ENCODE measurements around the gene NDST1.

The NDST1 gene

GRCh38 chr5:150580917-150581316 is 73.0 kb downstream of the NDST1 start:
- H3K9me3 Mint-ChIP-seq, result no peaks in the 10 kb centered on the region
- no peak overlapping the region for H3K27ac Mint-ChIP-seq
- H3K4me1 Mint-ChIP-seq, result no peaks in the 10 kb centered on the region
- H3K27me3 Mint-ChIP-seq, result peaks cover 6% of the 10 kb centered on the region
- H3K4me3 Mint-ChIP-seq, result no peak overlapping the region
- H3K36me3 Mint-ChIP-seq (ENCODE audit: low read depth), result no peaks in the 10 kb centered on the region
- DNase-seq, result no peak
- no peak for ATAC-seq

GRCh38 chr5:150582241-150583109 is 74.5 kb downstream of the NDST1 start:
- H3K27ac Mint-ChIP-seq, result no peak overlapping the region

GRCh38 chr5:150583541-150584225 is 75.8 kb downstream of the NDST1 start:
- H3K27me3 Mint-ChIP-seq, result peaks cover 6% of the 10 kb centered on the region
- no peak for ATAC-seq

More at GRCh38 chr5:150582241-150583109, 74.5 kb downstream of the NDST1 start:
- ATAC-seq (no peak), DNase-seq (no peak)
- H3K27me3 Mint-ChIP-seq, result peaks cover 6% of the 10 kb centered on the region
- H3K4me3 Mint-ChIP-seq, result no peak overlapping the region
- H3K4me1 Mint-ChIP-seq, result no peaks in the 10 kb centered on the region
- no peaks in the 10 kb centered on the region for H3K9me3 Mint-ChIP-seq
- no peaks in the 10 kb centered on the region for H3K36me3 Mint-ChIP-seq (ENCODE audit: low read depth)

GRCh38 chr5:150584556-150585335 is 76.8 kb downstream of the NDST1 start:
- Mint-ChIP-seq H3K27me3 (peaks cover 6% of the 10 kb centered on the region), H3K4me3 (no peak overlapping the region), H3K4me1 (no peaks in the 10 kb centered on the region), H3K9me3 (no peaks in the 10 kb centered on the region), H3K36me3 (ENCODE audit: low read depth) (no peaks in the 10 kb centered on the region), H3K27ac (no peak overlapping the region)
- DNase-seq (no peak), ATAC-seq (no peak)

More at GRCh38 chr5:150583541-150584225, 75.8 kb downstream of the NDST1 start:
- H3K27ac Mint-ChIP-seq, result no peak overlapping the region
- H3K36me3 Mint-ChIP-seq (ENCODE audit: low read depth), result no peaks in the 10 kb centered on the region
- H3K4me3 Mint-ChIP-seq, result no peak overlapping the region
- no peak for DNase-seq
- H3K4me1 Mint-ChIP-seq, result no peaks in the 10 kb centered on the region
- no peaks in the 10 kb centered on the region for H3K9me3 Mint-ChIP-seq

GRCh38 chr5:150585781-150586341 is 77.9 kb downstream of the NDST1 start:
- Mint-ChIP-seq H3K4me3 (no peak overlapping the region), H3K27ac (no peak overlapping the region), H3K36me3 (ENCODE audit: low read depth) (no peaks in the 10 kb centered on the region), H3K27me3 (peaks cover 6% of the 10 kb centered on the region), H3K9me3 (no peaks in the 10 kb centered on the region), H3K4me1 (no peaks in the 10 kb centered on the region)
- ATAC-seq (peak; percentile 20), DNase-seq (no peak)

- peaks cover under 1% of the 10 kb centered on the region for H3K27me3 Mint-ChIP-seq
- no peaks in the 10 kb centered on the region for H3K4me1 Mint-ChIP-seq
- no peaks in the 10 kb centered on the region for H3K9me3 Mint-ChIP-seq
- ATAC-seq (no peak), DNase-seq (no peak)
- H3K27ac Mint-ChIP-seq, result no peak overlapping the region
- no peaks in the 10 kb centered on the region for H3K36me3 Mint-ChIP-seq (ENCODE audit: low read depth)
- H3K4me3 Mint-ChIP-seq, result no peak overlapping the region
Observed at GRCh38 chr5:150587016-150587415, 79.1 kb downstream of the NDST1 start.

GRCh38 chr5:150587856-150588595 is 80.1 kb downstream of the NDST1 start:
- Mint-ChIP-seq H3K36me3 (ENCODE audit: low read depth) (no peaks in the 10 kb centered on the region), H3K9me3 (no peaks in the 10 kb centered on the region), H3K27me3 (no peaks in the 10 kb centered on the region), H3K4me1 (no peaks in the 10 kb centered on the region), H3K4me3 (no peak overlapping the region), H3K27ac (no peak overlapping the region)
- ATAC-seq (no peak), DNase-seq (no peak)

GRCh38 chr5:150588596-150588890 is 80.6 kb downstream of the NDST1 start:
- no peak for ATAC-seq
- no peaks in the 10 kb centered on the region for H3K27me3 Mint-ChIP-seq
- no peaks in the 10 kb centered on the region for H3K36me3 Mint-ChIP-seq (ENCODE audit: low read depth)
- H3K4me1 Mint-ChIP-seq, result no peaks in the 10 kb centered on the region
- no peaks in the 10 kb centered on the region for H3K9me3 Mint-ChIP-seq
- no peak for DNase-seq
- H3K4me3 Mint-ChIP-seq, result no peak overlapping the region
- no peak overlapping the region for H3K27ac Mint-ChIP-seq

- H3K4me3 Mint-ChIP-seq, result no peak overlapping the region
- no peaks in the 10 kb centered on the region for H3K9me3 Mint-ChIP-seq
- DNase-seq (no peak), ATAC-seq (no peak)
- H3K27ac Mint-ChIP-seq, result no peak overlapping the region
- H3K27me3 Mint-ChIP-seq, result no peaks in the 10 kb centered on the region
- H3K4me1 Mint-ChIP-seq, result no peaks in the 10 kb centered on the region
- no peaks in the 10 kb centered on the region for H3K36me3 Mint-ChIP-seq (ENCODE audit: low read depth)
Observed at GRCh38 chr5:150589862-150590601, 82.1 kb downstream of the NDST1 start.

- no peaks in the 10 kb centered on the region for H3K4me1 Mint-ChIP-seq
- H3K36me3 Mint-ChIP-seq (ENCODE audit: low read depth), result no peaks in the 10 kb centered on the region
- DNase-seq (no peak), ATAC-seq (no peak)
- no peak overlapping the region for H3K4me3 Mint-ChIP-seq
- no peaks in the 10 kb centered on the region for H3K27me3 Mint-ChIP-seq
- H3K9me3 Mint-ChIP-seq, result no peaks in the 10 kb centered on the region
- H3K27ac Mint-ChIP-seq, result no peak overlapping the region
Observed at GRCh38 chr5:150590979-150591695, 83.2 kb downstream of the NDST1 start.

GRCh38 chr5:150593593-150593992 is 85.7 kb downstream of the NDST1 start:
- no peak for DNase-seq
- Mint-ChIP-seq H3K36me3 (ENCODE audit: low read depth) (no peaks in the 10 kb centered on the region), H3K4me1 (no peaks in the 10 kb centered on the region), H3K27ac (no peak overlapping the region), H3K9me3 (no peaks in the 10 kb centered on the region), H3K27me3 (no peaks in the 10 kb centered on the region), H3K4me3 (no peak overlapping the region)
- ATAC-seq, result no peak

GRCh38 chr5:150593996-150594395 is 86.1 kb downstream of the NDST1 start:
- DNase-seq, result no peak
- ATAC-seq, result no peak
- Mint-ChIP-seq H3K36me3 (ENCODE audit: low read depth) (no peaks in the 10 kb centered on the region), H3K4me3 (no peak overlapping the region), H3K9me3 (no peaks in the 10 kb centered on the region), H3K27me3 (no peaks in the 10 kb centered on the region), H3K27ac (no peak overlapping the region), H3K4me1 (no peaks in the 10 kb centered on the region)

GRCh38 chr5:150595466-150596031 is 87.6 kb downstream of the NDST1 start:
- no peaks in the 10 kb centered on the region for H3K36me3 Mint-ChIP-seq (ENCODE audit: low read depth)
- no peak for DNase-seq
- H3K9me3 Mint-ChIP-seq, result no peaks in the 10 kb centered on the region
- H3K27me3 Mint-ChIP-seq, result no peaks in the 10 kb centered on the region
- no peak for ATAC-seq
- H3K4me3 Mint-ChIP-seq, result no peak overlapping the region
- no peak overlapping the region for H3K27ac Mint-ChIP-seq
- no peaks in the 10 kb centered on the region for H3K4me1 Mint-ChIP-seq
